Thyroid gland (tissue), 4 donors: ENCODE measurements around the gene SCMH1. TPM values are rescaled to one million over a fixed set of nuclear protein-coding genes. Genes with fewer than 3 reads are reported as not detected.

Source experiments
- DNase-seq, 2 donors: peaks; one replicate each; pipeline ENCODE4 v3.0.0-alpha.2; 2019
- H3K27ac ChIP-seq, 3 donors: fragments of 200-600 bp; sonication (generic); 1 replicate in 2 of 3; 2 replicates in 1 of 3; pipeline ENCODE4 v1.5.1; 2016 to 2019; ENCODE audit warnings: mild to moderate bottlenecking in 1 of 3, moderate library complexity in 1 of 3
- H3K27me3 ChIP-seq: fragments of 200-600 bp; sonication (generic); one replicate; pipeline ENCODE4 v1.5.1; 2019
- H3K36me3 ChIP-seq, 2 donors: fragments of 200-600 bp; sonication (generic); one replicate each; pipeline ENCODE4 v1.5.1; 2016 to 2019
- H3K4me1 ChIP-seq, 2 donors: fragments of 200-600 bp; sonication (generic); one replicate each; pipeline ENCODE4 v1.5.1; 2017 to 2019
- H3K4me3 ChIP-seq, 3 donors: fragments of 200-600 bp; sonication (generic); replicated peaks in 1 of 3; 1 replicate in 2 of 3; 2 replicates in 1 of 3; pipeline ENCODE4 v1.5.1; 2016; ENCODE audit warnings: mild to moderate bottlenecking in 1 of 3
- H3K9me3 ChIP-seq: fragments of 200-600 bp; sonication (generic); one replicate; pipeline ENCODE4 v1.5.1; 2017
- CTCF ChIP-seq, 6 experiments: fragments of 200-600 bp in 3 of 6; fragments of 450-650 bp in 3 of 6; sonication (generic) in 3 of 6; IDR thresholded peaks; one replicate each; pipeline ENCODE4 v1.5.1; 2016 to 2019; ENCODE audit warnings: antibody characterized with exemption in 6 of 6, mild to moderate bottlenecking in 2 of 6, inconsistent platforms in 1 of 6, moderate library complexity in 1 of 6
- POLR2A ChIP-seq, 2 donors: fragments of 450-650 bp; IDR thresholded peaks; one replicate each; pipeline ENCODE4 v1.6.1; 2017; ENCODE audit warnings: antibody characterized with exemption in 2 of 2, mild to moderate bottlenecking in 2 of 2, moderate library complexity in 1 of 2
- WGBS, 2 donors: methylation state at CpG; one replicate each; pipeline ENCODE4 v1.1.5; 2017; 5-methylcytosine and 5-hydroxymethylcytosine counted together
- intact Hi-C: fragments of 100-400 bp; cut with DNase I; formaldehyde crosslinking; loops from one replicate; pipeline ENCODE4 v1.15.1; 2023
- total RNA-seq, 4 donors: library from RNA; depleted of rRNA; stranded (reverse); fragments of >200 nt; gene quantifications; one replicate each; pipeline ENCODE4 v1.2.3, GENCODE V29; 2016

Gene SCMH1
- total RNA-seq, 4 donors from 2014 or later = 30.6 to 93.0 (median 47.5) TPM

- Histone ChIP-seq H3K9me3 (no peaks in the 10 kb centered on the region), H3K27me3 (no peaks in the 10 kb centered on the region), H3K36me3 (no peaks in the 10 kb centered on the region), H3K4me3 (peak within 1 kb of the TSS; percentile 22 to 69 (median 58)), H3K27ac (peak within 1 kb of the TSS; percentile 94 to 96 (median 94)), H3K4me1 (peaks cover 23 to 38% of the 10 kb centered on the region in 2 donors)
- TF ChIP-seq POLR2A (IDR thresholded peaks at IDR 0.05) (peak in 1 of 2 donors; percentile 96), CTCF (IDR thresholded peaks at IDR 0.05) (peak in 1 of 6 experiments; percentile 9)
- intact Hi-C loops = no loop called here
- 0% methylated on average over 5 to 14 of the region's 96 CpGs for WGBS, 2 donors
- peak; percentile 95 to 97 for DNase-seq
Observed at GRCh38 chr1:40979241-40980067, 262.7 kb downstream of the SCMH1 start, which contains the start of gene CTPS1. TSS of gene CTPS1 (plus strand) at chr1:40979696. CDS start at chr1:40983291, 3,595 bp downstream.

GRCh38 chr1:40978886-40979240 lies 263.2 kb downstream of the SCMH1 start:
- 39 to 51% methylated on average over 11 to 14 of the region's 17 CpGs for whole genome bisulfite sequencing, 2 donors

GRCh38 chr1:40977716-40978115 lies 264.4 kb downstream of the SCMH1 start:
- Histone ChIP-seq H3K9me3 (no peaks in the 10 kb centered on the region), H3K27me3 (no peaks in the 10 kb centered on the region), H3K27ac (no peak overlapping the region), H3K4me1 (peaks cover 23 to 27% of the 10 kb centered on the region in 2 donors), H3K4me3 (no peak overlapping the region), H3K36me3 (no peaks in the 10 kb centered on the region)
- intact Hi-C loops = no loop called here
- DNase-seq = no peak
- WGBS, 2 donors = 88 to 100% methylated on average over 1 of the region's 1 CpG
- TF ChIP-seq POLR2A (IDR thresholded peaks at IDR 0.05) = no peak
- TF ChIP-seq CTCF (IDR thresholded peaks at IDR 0.05) = no peak

More at GRCh38 chr1:40978886-40979240, 263.2 kb downstream of the SCMH1 start:
- Histone ChIP-seq H3K36me3 (no peaks in the 10 kb centered on the region), H3K27ac (peak overlapping the region; percentile 94 to 96 (median 94)), H3K9me3 (no peaks in the 10 kb centered on the region), H3K4me3 (peak overlapping the region; percentile 22 to 69 (median 58)), H3K27me3 (no peaks in the 10 kb centered on the region), H3K4me1 (peaks cover 23 to 38% of the 10 kb centered on the region in 2 donors)
- intact Hi-C loops = no loop called here
- DNase-seq = no peak
- TF ChIP-seq CTCF (IDR thresholded peaks at IDR 0.05) = no peak
- TF ChIP-seq POLR2A (IDR thresholded peaks at IDR 0.05) = no peak

Other genes with a start within 250 kb of the SCMH1 start
- gene SLFNL1, start 220.6 kb downstream of the SCMH1 start, total RNA-seq = 1 to 10 TPM in 2 of 4 donors, under 1 TPM in 2; 0.44 to 1.7 (median 0.92) TPM
- gene FOXO6, start 119.1 kb upstream of the SCMH1 start, total RNA-seq = 1 to 10 TPM; 1.1 to 4.2 (median 2.6) TPM
- not detected for gene EDN2, start 242.4 kb upstream of the SCMH1 start, total RNA-seq